ENCODE measurements around the gene ATP2A3. TPM values are rescaled to one million over a fixed set of nuclear protein-coding genes. Genes with fewer than 3 reads are reported as not detected.
A peak's percentile ranks its signal among the peaks of the same experiment; 100 is the strongest.

ATP2A3 gene
- polyA plus RNA-seq, 3 donors: 6.9 to 46.5 (median 9.5) TPM

- Mint-ChIP-seq H3K27ac (peak overlapping the region in 3 of 7 donors; percentile 43 to 88 (median 71)), H3K4me3 (no peak overlapping the region)
These were observed 55.0 kb downstream of the ATP2A3 start for GRCh38 chr17:3909257-3909656.

GRCh38 chr17:3907483-3908216, 56.6 kb downstream of the ATP2A3 start:
- TF ChIP-seq CTCF (IDR thresholded peaks at IDR 0.05): no peak
- Histone ChIP-seq H2AFZ (ENCODE audit: insufficient read depth, low read depth, low read length, poor library complexity, severe bottlenecking) (no peak overlapping the region), H3K27me3 (ENCODE audit: control insufficient read depth in 2 of 2, insufficient read depth in 2 of 2, low read length in 2 of 2) (no peaks in the 10 kb centered on the region), H3K9ac (ENCODE audit: insufficient read depth, low read length, poor library complexity, severe bottlenecking) (no peak overlapping the region), H3K4me3 (replicated peaks in 1 of 3; ENCODE audit: low read depth in 2 of 3, low read length in 3 of 3) (no peak overlapping the region), H3K27ac (ENCODE audit: low read depth in 1 of 2, low read length in 2 of 2) (peak overlapping the region in 1 of 2 donors; percentile 31), H3K4me1 (ENCODE audit: control insufficient read depth in 1 of 2, insufficient read depth in 2 of 2, low read length in 2 of 2) (peaks cover 19 to 20% of the 10 kb centered on the region in 2 donors), H4K20me1 (ENCODE audit: insufficient read depth, low read length) (peaks cover 99% of the 10 kb centered on the region), H3K36me3 (replicated peaks in 1 of 2; ENCODE audit: control insufficient read depth in 1 of 2, insufficient read depth in 2 of 2, low read length in 2 of 2) (peaks cover 22 to 36% of the 10 kb centered on the region in 2 donors), H3K4me2 (replicated peaks; ENCODE audit: extremely low read depth, low read length, poor library complexity, severe bottlenecking) (no peak overlapping the region), H3K79me2 (ENCODE audit: insufficient read depth, low read length) (peaks cover 68% of the 10 kb centered on the region), H3K9me3 (replicated peaks in 1 of 2; ENCODE audit: control insufficient read depth in 1 of 2, insufficient read depth in 1 of 2, low read length in 2 of 2) (no peaks in the 10 kb centered on the region)
- peaks cover 29 to 90% of the 10 kb centered on the region in 2 donors for H3K36me3 Mint-ChIP-seq
- H3K4me3 Mint-ChIP-seq: no peak overlapping the region
- DNase-seq: no peak
- peaks cover 0 to 2% (median 1%) of the 10 kb centered on the region in 3 donors for H3K27me3 Mint-ChIP-seq (ENCODE audit: low read depth in 3 of 3)
- peaks cover 0 to 4% (median 0%) of the 10 kb centered on the region in 7 donors for H3K9me3 Mint-ChIP-seq
- intact Hi-C loops (cut with micrococcal nuclease): loop anchor here in 1 of 2 donors (5.0 kb wide), 1 partner anchor 45 kb away; no protein-coding TSS in a partner anchor
- 99% methylated on average over 8 of the region's 11 CpGs for WGBS (ENCODE audit: insufficient coverage)
- peaks cover 30% of the 10 kb centered on the region for H3K4me1 Mint-ChIP-seq
- H3K27ac Mint-ChIP-seq: peak overlapping the region in 4 of 7 donors; percentile 2 to 79 (median 40)

More at GRCh38 chr17:3909257-3909656, 55.0 kb downstream of the ATP2A3 start:
- no peak for TF ChIP-seq CTCF (IDR thresholded peaks at IDR 0.05)
- Histone ChIP-seq H3K9me3 (replicated peaks in 1 of 2; ENCODE audit: control insufficient read depth in 1 of 2, insufficient read depth in 1 of 2, low read length in 2 of 2) (no peaks in the 10 kb centered on the region), H3K36me3 (replicated peaks in 1 of 2; ENCODE audit: control insufficient read depth in 1 of 2, insufficient read depth in 2 of 2, low read length in 2 of 2) (peaks cover 10 to 24% of the 10 kb centered on the region in 2 donors), H3K9ac (ENCODE audit: insufficient read depth, low read length, poor library complexity, severe bottlenecking) (no peak overlapping the region), H3K27ac (ENCODE audit: low read depth in 1 of 2, low read length in 2 of 2) (peak overlapping the region in 1 of 2 donors; percentile 32), H3K4me3 (replicated peaks in 1 of 3; ENCODE audit: low read depth in 2 of 3, low read length in 3 of 3) (no peak overlapping the region), H3K79me2 (ENCODE audit: insufficient read depth, low read length) (peaks cover 84% of the 10 kb centered on the region), H4K20me1 (ENCODE audit: insufficient read depth, low read length) (peaks cover 100% of the 10 kb centered on the region), H2AFZ (ENCODE audit: insufficient read depth, low read depth, low read length, poor library complexity, severe bottlenecking) (no peak overlapping the region), H3K4me2 (replicated peaks; ENCODE audit: extremely low read depth, low read length, poor library complexity, severe bottlenecking) (no peak overlapping the region), H3K27me3 (ENCODE audit: control insufficient read depth in 2 of 2, insufficient read depth in 2 of 2, low read length in 2 of 2) (no peaks in the 10 kb centered on the region), H3K4me1 (ENCODE audit: control insufficient read depth in 1 of 2, insufficient read depth in 2 of 2, low read length in 2 of 2) (peaks cover 34 to 35% of the 10 kb centered on the region in 2 donors)
- no peak for DNase-seq
- peaks cover 0 to 4% (median 2%) of the 10 kb centered on the region in 7 donors for H3K9me3 Mint-ChIP-seq
- peaks cover 33 to 91% of the 10 kb centered on the region in 2 donors for H3K36me3 Mint-ChIP-seq
- peaks cover 0 to 2% (median 1%) of the 10 kb centered on the region in 3 donors for H3K27me3 Mint-ChIP-seq (ENCODE audit: low read depth in 3 of 3)
- WGBS (ENCODE audit: insufficient coverage): 88% methylated on average over 7 of the region's 12 CpGs
- intact Hi-C loops (cut with micrococcal nuclease): loop anchor here in 1 of 2 donors (5.0 kb wide), 1 partner anchor 47 kb away; no protein-coding TSS in a partner anchor
- H3K4me1 Mint-ChIP-seq: peaks cover 43% of the 10 kb centered on the region

All from CD14-positive monocyte (primary cell).